Psoas muscle (tissue), 8 donors: ENCODE results near the gene IER5L. TPM values are rescaled to one million over a fixed set of nuclear protein-coding genes. Genes with fewer than 3 reads are reported as not detected.

Experiments used
- ATAC-seq, 4 donors: fragments of 200-7000 bp; cut with Tn5 transposase; one replicate each; pipeline ENCODE4 v1.9.1; 2020; ENCODE audit warnings: moderate library complexity in 3 of 4, mild to moderate bottlenecking in 2 of 4
- DNase-seq, 2 donors: peaks; one replicate each; pipeline ENCODE4 v3.0.0-alpha.2; 2020
- H3K27ac ChIP-seq: fragments of 200-600 bp; one replicate; pipeline ENCODE4 v1.8.0; 2022
- H3K27me3 ChIP-seq, 3 donors: fragments of 200-600 bp in 1 of 3; one replicate each; pipeline versions ENCODE4 v1.6.1 to v1.8.0; 2013 to 2022; ENCODE audit warnings: low read length in 2 of 3, mild to moderate bottlenecking in 2 of 3, moderate library complexity in 1 of 3; ENCODE audit not compliant: insufficient read depth in 3 of 3
- H3K36me3 ChIP-seq, 2 donors: fragments of 200-600 bp in 1 of 2; one replicate each; pipeline versions ENCODE4 v1.6.1 to v1.8.0; 2013 to 2022; ENCODE audit warnings: low read depth in 1 of 2, mild to moderate bottlenecking in 1 of 2, moderate library complexity in 1 of 2; ENCODE audit not compliant: insufficient read depth in 1 of 2
- H3K4me1 ChIP-seq: fragments of 200-600 bp; one replicate; pipeline ENCODE4 v1.8.0; 2022
- H3K4me3 ChIP-seq: fragments of 200-600 bp; one replicate; pipeline ENCODE4 v1.8.0; 2022; ENCODE audit warnings: mild to moderate bottlenecking
- H3K9me3 ChIP-seq: fragments of 200-600 bp; one replicate; pipeline ENCODE4 v1.8.0; 2022
- CTCF ChIP-seq: fragments of 200-600 bp; IDR thresholded peaks from one replicate; pipeline ENCODE4 v1.8.0; 2022; ENCODE audit warnings: antibody characterized with exemption
- WGBS, 3 donors: extraction: QIAGEN DNeasy Blood & Tissue Kit; methylation state at CpG; one replicate each; pipeline versions ENCODE4 v1.1.6 to v1.1.7; 2013; 5-methylcytosine and 5-hydroxymethylcytosine counted together
- intact Hi-C, 2 donors: fragments of 100-400 bp; cut with DNase I; formaldehyde crosslinking; loops; one replicate each; pipeline versions ENCODE4 v1.11.0 to v1.14.2; 2022
- polyA plus RNA-seq, 3 donors: library from polyadenylated mRNA; stranded (reverse); fragments of 200-250 nt; gene quantifications; one replicate each; pipeline ENCODE4 v1.2.3, GENCODE V29; 2013
- total RNA-seq, 4 donors: library from RNA; stranded (reverse); fragmentation: NEBNext Ultra II Directional in 2 of 4; extraction: Animal tissue kit (Norgen Biotek cat#: 25700) in 2 of 4; gene quantifications; one replicate each; pipeline versions ENCODE4 v1.2.1 to v1.2.4, GENCODE V29; 2021 to 2023
- donor health status: healthy with polysubstance abuse.
- donor health status: DM: no; HTN: no; CAD: no; lungs with moderate emphysema.
- donor health status: Bipolar disorder and iron deficiency.
- donor health status: healthy.
- donor health status: DM: yes; HTN: yes; CAD: no.
- donor health status: DM: no; HTN: no; CAD: no.
- donor health status: DM: no; HTN: no; CAD: no.
- donor health status: DM: yes; HTN: yes; CAD: no.

IER5L gene
- total and polyA plus RNA-seq, 7 donors: 1.4 to 8.3 (median 3.0) TPM

- Histone ChIP-seq H3K36me3 (no peaks in the 10 kb centered on the region), H3K9me3 (no peaks in the 10 kb centered on the region), H3K4me1 (peaks cover 16% of the 10 kb centered on the region), H3K4me3 (no peak overlapping the region), H3K27me3 (no peaks in the 10 kb centered on the region), H3K27ac (no peak overlapping the region)
- intact Hi-C loops: loop anchor here (2.0 to 5.0 kb wide), 2 partner anchors 246 to 439 kb away; no protein-coding TSS in a partner anchor
- TF ChIP-seq CTCF: no peak
- ATAC-seq (no peak), DNase-seq (no peak)
- WGBS, 3 donors: 23 to 40% (median 34%) methylated on average over 5 of the region's 5 CpGs
Observed at GRCh38 chr9:129172816-129173215, 5.2 kb downstream of the IER5L start.

- intact Hi-C loops: loop anchor here (2.0 to 5.0 kb wide), 2 partner anchors 247 to 440 kb away; no protein-coding TSS in a partner anchor
- TF ChIP-seq CTCF: no peak
- no peak for DNase-seq
- no peaks in the 10 kb centered on the region for H3K27me3 ChIP-seq
- H3K4me1 ChIP-seq: peaks cover 22% of the 10 kb centered on the region
- no peak overlapping the region for H3K27ac ChIP-seq
- no peak for ATAC-seq
- H3K9me3 ChIP-seq: no peaks in the 10 kb centered on the region
- H3K36me3 ChIP-seq: no peaks in the 10 kb centered on the region
- WGBS, 3 donors: 73 to 77% (median 74%) methylated on average over 7 of the region's 7 CpGs
- H3K4me3 ChIP-seq: no peak overlapping the region
Observed at GRCh38 chr9:129171993-129172751, 5.9 kb downstream of the IER5L start.

GRCh38 chr9:129170229-129170628, 7.8 kb downstream of the IER5L start:
- Histone ChIP-seq H3K4me3 (no peak overlapping the region), H3K4me1 (peaks cover 20% of the 10 kb centered on the region), H3K9me3 (no peaks in the 10 kb centered on the region), H3K36me3 (no peaks in the 10 kb centered on the region), H3K27ac (no peak overlapping the region), H3K27me3 (no peaks in the 10 kb centered on the region)
- intact Hi-C loops: loop anchor here in 1 of 2 donors (5.0 kb wide), 1 partner anchor 442 kb away; no protein-coding TSS in a partner anchor
- 54 to 71% (median 60%) methylated on average over 6 of the region's 6 CpGs for WGBS, 3 donors
- no peak for TF ChIP-seq CTCF
- DNase-seq (no peak), ATAC-seq (no peak)

DNA sequence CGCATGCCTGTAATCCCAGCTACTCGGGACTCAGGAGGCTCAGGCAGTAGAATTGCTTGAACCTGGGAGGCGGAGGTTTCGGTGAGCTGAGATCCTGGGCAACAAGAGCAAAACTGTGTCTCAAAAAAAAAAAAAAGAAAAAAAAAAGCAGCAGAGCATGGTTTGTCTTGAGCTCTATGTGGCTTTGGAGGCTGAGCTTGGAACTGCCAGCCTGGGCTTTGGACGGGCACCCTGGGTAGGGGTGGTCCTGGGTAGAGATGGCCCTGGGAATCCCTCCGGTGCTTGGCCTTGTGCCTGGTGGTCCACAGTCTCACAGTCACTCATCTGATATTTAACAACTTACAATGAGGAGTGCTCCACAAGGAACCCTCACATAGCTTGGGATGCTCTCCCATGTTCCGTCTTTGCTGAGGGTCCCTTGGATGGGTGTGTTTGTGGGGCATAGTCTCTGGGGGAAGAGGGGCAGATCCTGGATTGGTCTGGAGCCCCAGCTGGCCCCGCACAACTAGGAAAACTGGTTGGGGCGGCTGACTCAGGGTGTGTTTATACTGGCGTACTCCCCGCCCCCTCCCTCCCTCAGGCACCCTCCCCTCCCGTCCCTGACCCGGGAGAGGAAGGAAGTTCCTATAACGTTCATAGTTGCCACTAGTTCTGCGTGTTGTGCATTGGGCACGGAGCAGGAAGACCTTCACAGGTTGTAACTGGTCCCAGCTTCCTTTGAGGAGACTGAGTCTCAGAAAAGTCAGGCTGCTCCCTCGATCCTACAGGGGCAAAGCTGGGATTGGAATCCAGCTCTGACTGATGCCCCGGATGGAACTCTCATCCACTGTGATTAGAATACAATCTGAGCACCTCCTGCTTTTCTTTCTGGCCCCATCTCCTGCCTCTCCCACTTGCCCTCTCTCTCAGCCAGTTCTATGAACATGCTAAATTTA, 11.2 kb downstream of the IER5L start:
- DNase-seq: peak; percentile 72
- Histone ChIP-seq H3K4me1 (peaks cover 25% of the 10 kb centered on the region), H3K9me3 (no peaks in the 10 kb centered on the region), H3K27ac (peak overlapping the region; percentile 15), H3K27me3 (no peaks in the 10 kb centered on the region), H3K36me3 (no peaks in the 10 kb centered on the region), H3K4me3 (peak overlapping the region; percentile 43)
- intact Hi-C loops: no loop called here
- no peak for TF ChIP-seq CTCF
- peak; percentile 38 to 76 (median 64) for ATAC-seq
- WGBS, 3 donors: 34 to 45% (median 41%) methylated on average over 16 to 18 of the region's 18 CpGs
